Lung microvascular endothelial cell (primary cell): ENCODE data around the gene CEP350. TPM values are rescaled to one million over a fixed set of nuclear protein-coding genes. Genes with fewer than 3 reads are reported as not detected.
"Not testable (repeated sequence)": the region's sequence is repeated elsewhere in the genome, so short reads cannot be mapped to it uniquely, and the experiment has no call there.

ENCODE experiments used
- DNase-seq, 2 donors: peaks; one replicate each; pipeline versions ENCODE4 v3.0.0 to v3.0.0-alpha.2; 2010; ENCODE audit warnings: low read depth in 2 of 2
- total RNA-seq: library from RNA; depleted of rRNA; stranded (reverse); fragments of >200 nt; gene quantifications from 2 replicates; pipeline ENCODE4 v1.2.1, GENCODE V29; 2014

Gene CEP350
- total RNA-seq, 1 donor from 2014 or later = 46.6 TPM

DNA sequence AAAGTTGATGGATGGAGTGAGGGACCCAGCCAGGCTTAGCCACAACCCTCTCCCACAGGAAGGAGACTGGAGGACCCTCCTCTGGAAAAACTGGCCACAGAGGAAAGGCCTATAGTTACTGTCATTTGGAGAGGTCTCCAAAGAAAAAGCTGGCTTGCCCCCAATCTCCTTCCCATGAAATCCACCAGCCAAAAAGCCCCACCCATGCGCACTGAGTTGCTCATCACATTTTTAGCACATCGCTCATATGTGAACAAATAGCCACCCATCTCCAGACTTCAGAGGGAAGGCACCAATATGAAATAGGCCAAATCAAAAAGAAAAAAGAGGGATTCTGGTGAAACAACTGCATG is 163.1 kb downstream of the CEP350 start:
- DNase-seq = peak in 1 of 2 donors; percentile 12

DNA sequence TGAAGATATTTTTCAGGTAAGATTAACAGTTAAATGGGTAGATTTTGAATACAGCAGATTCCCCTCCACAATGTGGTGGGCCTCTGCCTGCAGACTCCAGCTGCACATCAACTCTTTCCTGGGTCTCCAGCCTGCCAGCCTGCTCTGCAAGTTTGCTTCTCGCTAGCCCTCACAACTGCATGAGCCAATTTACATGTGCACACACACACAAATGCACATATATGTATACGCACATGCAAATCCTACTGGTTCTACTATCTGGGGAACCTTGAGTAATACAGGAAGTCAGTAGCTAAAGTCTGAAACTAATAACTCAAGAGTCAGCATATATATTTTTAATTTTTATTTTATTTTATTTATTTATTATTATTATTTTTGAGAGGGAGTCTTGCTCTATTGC is 165.2 kb downstream of the CEP350 start:
- no peak for DNase-seq

DNA sequence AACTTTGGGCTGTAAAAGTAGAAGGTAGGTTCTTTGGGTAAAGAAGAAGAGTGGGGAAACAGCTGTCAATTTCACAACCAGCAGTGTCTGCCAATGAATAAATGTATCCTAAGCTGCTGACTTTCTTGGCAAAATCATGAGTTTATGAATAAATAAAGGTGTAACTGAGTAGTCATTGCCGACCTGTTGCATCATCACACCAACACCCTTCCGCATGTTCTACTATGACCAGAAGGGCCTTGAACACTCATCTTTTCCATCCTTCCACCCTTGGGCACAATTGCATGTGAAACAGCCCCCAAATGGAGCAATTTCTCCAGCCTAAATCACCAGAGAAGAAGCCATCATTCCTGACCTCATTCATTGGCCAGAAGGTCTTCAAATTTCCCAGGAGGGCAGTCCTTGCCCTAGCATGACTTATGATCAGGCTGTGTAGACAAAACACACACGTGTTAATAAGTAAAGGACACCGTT is 168.9 kb downstream of the CEP350 start:
- no peak for DNase-seq

DNA sequence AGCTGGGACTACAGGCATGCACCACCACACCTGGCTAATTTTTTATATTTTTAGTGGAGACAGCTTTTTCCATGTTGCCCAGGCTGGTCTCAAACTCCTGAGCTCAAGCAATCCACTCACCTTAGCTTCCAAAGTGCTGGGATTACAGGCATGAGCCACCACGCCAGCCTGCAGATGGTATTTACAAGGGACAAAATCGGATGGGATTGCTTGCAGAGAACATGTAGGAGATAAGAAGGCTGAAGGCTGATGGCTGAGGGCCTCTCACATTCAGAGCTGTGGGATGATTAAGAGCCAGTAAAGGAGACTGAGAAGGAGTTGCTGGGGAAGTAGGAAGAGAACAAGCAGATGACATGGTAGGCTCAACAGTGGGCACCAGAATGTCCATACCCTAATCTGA is 176.0 kb downstream of the CEP350 start:
- DNase-seq = no peak

DNA sequence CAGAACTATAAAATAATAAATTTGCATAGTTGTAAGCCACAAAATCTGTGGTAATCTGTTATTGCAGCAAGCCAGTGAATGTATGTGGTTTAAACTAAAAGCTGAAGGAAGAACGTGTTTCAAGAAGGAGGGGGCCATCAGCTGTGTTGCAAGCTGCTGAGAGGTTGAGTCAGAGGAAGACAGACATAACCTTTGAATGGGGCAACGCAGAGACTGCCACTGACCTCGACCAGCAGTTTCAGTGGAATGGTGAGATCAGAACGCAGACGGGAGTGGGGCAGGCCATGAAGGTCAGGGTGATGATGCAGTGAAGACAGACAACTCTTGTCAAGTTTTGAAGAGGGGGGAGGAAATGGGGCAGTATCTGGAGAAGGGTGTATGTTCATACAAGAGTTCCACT is 176.9 kb downstream of the CEP350 start:
- DNase-seq = peak in 1 of 2 donors; percentile 86

DNA sequence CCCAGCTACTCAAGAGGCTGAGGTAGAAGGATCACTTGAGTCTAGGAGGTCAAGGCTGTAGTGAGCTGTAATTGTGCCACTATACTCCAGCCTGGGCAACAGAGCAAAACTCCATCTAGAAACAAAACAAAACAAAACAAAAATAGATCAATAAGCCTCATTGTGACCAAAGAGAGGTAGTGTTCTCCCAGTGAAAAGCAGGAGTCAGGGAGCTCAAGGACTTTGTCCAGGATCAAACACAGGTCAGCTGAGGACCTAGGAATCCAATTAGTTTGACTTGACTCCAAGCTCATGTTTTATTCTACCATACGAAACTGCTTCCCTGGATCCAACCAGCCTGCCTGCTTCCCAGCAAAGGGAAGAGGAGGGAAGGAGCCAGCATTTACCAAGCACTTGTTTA is 178.6 kb downstream of the CEP350 start:
- no peak for DNase-seq

DNA sequence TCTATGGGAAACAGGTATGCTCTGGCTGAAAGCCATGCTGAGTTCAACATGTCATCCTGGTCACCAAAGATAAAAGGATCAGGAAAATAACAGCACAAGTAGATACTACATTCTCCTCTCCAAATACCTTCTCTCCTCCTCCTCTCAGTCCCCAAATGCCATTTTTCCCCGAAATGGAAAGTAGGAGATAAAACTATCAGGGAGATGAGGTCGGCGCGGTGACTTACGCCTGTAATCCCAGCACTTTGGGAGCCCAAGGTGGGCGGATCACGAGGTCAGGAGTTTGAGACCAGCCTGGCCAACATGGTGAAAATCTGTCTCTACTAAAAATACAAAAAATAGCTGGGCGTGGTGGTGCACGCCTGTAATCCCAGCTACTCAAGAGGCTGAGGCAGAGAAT is 179.1 kb downstream of the CEP350 start:
- not testable (repeated sequence) for DNase-seq

DNA sequence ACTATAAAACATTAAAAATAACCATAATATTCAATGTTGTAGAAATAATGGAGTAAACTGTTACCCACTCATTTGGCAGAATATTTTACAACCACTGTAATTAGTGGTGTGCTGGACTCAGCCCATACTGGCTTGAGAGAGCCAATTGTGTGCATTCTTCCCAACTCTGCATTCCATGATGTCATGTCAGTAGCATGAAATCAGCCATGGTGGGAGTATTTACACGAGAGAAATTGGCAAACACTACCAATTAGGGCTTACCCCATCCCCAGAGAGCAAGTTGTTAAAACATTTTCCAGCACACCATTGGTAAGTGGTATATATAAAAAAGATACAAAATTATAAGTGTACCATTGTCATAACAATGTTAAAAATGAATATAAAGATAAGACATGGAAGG is 180.9 kb downstream of the CEP350 start:
- DNase-seq = no peak

DNA sequence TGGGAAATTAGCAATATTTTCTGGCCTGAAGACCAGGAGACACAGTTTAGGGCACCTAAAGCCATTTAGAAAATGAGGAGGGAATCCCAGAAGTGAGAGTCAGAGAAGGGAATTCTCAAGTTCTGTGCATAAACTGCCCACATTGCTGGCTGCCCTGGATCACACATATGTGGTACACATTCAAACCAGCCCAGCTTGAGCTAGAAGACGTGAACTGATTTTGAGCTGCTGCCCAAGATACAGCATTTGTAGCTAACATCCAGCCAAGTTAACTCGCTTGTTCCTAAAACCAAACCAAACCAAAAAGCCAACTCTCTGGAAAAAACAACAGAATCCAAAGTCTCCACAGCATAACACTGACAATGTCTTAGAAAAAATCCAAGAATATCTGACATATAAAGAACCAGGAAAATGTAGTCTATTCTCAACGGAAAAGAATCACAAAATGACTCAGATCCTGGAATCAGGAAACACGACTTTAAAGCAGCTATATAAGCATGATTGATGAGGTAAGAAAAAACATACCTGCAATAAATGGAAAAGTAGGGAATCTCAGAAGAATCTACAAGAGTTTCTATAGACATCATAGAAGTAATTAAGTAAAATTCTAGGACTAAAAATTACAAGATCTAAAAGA is 181.8 kb downstream of the CEP350 start:
- DNase-seq = peak in 1 of 2 donors; percentile 82

DNA sequence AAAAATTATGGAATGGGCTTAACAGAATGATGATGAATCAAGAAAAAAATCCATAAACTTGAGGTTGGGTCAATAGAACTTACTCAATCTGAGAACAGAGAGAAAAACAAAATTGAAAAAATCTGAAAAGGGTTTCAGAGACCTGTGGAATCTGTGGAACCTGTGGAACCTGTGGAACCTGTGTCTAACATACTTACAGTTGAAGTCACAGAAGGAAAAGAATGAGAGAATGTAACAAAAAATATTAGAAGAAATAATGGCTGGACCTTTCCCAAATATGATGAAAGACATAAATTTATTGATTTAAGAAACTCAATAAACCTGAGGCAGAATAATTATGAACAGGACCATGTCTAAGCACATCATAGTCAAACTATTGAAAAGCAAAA is 182.4 kb downstream of the CEP350 start:
- no peak for DNase-seq

DNA sequence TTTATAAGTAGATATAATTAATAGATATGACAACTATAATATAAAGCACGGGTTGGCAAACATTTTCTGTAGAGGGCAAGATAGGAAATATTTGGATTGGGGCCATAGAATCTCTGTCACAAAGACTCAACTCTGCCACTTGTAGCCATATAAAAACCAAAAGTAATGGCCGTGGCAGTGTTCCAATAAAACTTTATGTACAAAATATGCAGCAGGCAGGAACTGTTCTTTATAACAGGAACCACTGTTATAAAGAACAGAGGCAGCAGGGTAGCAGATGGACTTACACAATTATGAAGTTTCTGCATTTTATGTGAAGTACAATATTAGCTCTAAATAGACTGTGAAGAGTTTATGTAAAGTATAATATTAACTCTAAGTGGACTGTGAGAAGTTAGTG is 183.2 kb downstream of the CEP350 start:
- DNase-seq = peak in 1 of 2 donors; percentile 28

DNA sequence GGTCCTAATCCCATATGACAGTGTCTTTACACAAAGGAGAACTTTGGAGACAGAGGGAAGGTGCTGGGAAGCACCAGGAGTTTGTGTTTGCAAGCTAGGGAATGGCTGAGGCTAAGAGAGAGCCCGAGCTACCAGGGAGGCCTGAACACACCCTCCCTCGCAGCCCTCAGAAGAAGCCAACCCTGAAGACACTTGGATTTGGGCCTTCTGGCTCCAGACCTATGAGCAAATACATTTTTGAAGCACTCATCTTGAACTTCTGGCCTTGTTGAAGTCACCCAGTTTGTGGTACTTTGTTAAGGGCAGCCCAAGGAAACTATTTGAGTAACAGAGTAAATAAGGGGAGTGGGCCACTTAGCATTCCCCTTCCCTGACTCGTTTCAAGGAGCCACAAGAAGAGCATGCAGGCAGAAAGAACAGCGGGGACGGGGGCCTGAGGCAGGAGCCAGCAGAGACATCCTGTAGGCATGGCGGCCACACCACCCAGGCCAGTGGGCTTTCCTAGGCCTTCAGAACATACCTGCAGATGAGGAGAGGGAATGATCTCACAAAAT is 186.8 kb downstream of the CEP350 start:
- no peak for DNase-seq

DNA sequence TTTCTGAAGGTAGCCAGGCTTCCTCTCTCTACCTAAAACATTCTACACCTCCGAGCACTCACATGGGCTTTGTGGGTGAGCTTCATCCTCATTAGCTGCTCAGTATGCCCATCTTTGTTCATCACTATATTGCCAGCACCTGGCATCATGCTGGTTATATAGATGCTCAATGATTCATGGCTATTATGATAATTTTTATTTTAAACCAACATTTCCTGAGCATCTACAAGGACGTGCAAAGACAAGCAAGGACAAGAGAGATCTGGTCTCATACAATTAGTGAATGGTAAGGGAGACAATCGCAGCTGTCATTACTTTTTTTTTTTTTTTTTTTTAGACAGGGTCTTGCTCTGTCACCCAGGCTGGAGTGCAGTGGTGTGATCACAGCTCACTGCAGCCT is 188.7 kb downstream of the CEP350 start:
- no peak for DNase-seq

DNA sequence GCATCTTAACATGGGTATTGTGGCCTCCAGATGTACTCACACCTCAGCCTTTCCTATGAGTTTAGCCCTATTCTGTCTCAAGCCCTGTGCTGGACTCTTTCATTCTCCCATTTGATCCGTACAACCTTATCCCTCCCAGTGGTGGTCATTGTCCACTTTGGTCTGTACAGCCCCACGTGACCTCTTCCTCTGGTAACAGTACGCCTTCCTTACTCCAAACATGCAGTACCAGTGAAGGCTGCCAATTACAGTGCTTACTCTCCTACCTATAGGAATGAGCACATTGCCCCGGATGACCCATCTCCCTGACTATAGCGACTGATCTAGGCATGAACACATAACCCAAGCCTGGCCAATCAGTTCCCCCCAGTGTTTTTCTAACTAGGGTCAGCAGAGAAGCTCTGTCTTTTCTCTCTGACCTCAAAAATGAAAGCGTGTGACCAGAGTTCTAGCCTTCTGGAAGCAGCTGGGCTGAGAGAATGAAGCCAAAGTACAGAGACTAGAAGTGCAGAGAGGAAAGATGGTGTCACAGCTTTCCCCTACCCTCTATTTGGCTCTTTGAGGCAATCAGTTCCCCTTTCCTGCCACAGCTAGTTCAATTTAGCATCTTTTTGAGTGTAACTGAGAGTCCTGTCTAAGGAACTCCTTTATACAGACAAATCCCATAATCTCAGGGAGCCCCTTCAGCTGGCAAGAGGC is 190.2 kb downstream of the CEP350 start:
- DNase-seq = no peak

DNA sequence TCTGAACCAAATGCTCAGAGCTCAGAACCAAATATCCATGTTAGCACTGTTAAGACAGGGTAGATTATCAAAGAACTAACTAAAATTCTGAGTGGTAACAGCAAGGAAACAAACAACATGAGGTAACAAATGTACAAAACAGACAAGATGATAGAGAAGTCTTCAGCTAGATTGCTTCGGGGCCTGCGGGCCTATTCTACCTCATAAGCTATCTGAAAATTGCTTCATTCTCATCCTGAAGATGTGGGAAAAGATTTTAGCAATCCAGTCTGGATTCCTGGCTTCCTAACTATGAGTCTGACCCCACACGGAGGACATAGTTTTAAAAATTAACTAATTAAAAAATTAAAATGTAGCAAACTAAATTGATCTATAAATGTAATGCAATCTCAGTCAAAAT is 190.8 kb downstream of the CEP350 start:
- no peak for DNase-seq

DNA sequence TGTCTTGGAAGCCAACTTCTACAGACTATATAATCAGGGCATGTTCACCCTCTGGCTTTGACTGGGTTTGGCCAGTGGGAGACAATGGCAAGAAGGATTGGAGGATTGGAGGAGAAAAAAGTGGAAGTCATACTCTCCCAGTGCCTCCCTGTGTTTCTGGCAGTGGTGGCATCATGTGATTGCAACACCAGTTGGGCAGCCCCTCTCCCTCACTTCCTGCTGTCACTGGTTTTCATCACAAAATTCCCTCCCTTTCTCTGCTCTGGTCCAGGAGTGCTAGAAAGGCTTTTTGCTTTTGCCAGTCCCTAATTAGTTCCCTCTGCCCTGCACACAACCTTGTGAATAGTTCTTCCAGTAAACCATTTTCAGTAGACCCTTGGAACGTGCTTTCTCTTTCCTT is 196.4 kb downstream of the CEP350 start:
- DNase-seq = peak; percentile 32 to 87

DNA sequence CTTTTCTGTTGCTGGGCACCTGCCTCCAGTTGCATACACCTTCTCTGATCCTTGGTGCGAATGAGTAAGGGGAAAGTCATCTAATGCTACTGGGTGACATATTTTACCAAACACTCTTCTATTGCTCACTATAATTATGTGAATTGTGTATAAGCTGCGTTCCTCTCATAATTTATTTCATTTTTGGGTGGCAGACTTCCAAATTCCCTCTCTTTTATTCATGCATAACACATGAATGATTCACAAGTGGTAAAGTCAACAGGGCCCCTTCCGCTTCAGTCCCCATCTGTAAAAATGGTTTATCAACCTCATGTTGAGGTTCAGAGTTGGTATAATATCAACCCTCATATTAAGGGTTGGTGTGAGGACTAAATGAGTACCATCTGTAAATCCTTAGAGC is 196.9 kb downstream of the CEP350 start:
- peak; percentile 90 to 92 for DNase-seq

DNA sequence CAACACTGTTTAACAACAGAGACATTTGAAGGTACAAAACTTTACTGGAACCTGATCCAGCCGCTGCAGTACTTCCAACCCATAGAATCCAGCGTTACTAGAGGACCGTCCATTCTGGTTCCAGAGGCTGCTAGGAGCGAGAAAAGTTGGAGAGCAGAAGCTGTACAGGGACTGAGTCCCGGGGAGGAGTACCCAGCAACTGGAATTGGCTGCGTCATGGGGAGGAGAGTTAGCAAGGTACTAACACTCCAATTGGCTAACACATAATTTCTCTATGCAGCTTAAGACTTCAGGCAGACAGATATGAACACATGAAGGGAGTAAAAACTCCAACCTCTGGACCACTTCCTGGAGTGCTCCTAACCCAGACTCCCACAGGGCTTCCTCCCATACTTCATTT is 198.0 kb downstream of the CEP350 start:
- DNase-seq = no peak

DNA sequence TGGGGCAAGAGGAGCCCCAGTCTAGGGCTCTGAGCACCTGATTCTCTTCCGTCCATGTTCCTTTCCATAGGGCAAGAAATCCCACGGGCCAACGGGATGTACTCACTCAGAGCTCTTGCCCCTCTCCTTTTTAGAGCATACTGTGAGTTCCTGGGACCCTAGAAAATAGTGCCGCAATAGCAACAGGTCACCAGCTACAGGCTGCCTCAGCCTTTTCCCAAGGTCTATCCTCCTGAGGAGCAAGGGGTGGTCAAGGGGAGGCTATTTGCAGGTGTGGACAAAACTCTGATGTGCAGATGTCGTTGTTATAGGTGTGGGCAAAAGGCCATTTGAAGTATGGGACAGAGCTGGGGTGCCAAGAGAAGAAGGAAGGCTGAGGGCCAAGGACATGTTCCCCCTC is 198.4 kb downstream of the CEP350 start:
- DNase-seq = no peak

DNA sequence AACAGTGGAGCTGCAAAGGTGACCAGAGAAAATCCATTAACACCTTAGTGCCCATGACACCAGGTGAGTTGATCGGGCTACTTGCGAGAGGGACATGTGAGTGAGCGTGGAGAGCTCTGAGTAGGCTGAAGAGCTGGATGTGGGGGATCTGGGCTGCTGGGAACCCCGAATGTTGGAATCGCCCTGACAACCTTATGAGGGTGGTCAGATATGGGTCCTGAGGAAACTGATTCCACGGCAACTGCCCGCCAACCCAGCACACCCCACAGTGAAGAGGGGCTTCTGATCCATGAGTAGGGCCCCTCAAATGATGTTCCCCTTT is 199.4 kb downstream of the CEP350 start:
- DNase-seq = no peak

DNA sequence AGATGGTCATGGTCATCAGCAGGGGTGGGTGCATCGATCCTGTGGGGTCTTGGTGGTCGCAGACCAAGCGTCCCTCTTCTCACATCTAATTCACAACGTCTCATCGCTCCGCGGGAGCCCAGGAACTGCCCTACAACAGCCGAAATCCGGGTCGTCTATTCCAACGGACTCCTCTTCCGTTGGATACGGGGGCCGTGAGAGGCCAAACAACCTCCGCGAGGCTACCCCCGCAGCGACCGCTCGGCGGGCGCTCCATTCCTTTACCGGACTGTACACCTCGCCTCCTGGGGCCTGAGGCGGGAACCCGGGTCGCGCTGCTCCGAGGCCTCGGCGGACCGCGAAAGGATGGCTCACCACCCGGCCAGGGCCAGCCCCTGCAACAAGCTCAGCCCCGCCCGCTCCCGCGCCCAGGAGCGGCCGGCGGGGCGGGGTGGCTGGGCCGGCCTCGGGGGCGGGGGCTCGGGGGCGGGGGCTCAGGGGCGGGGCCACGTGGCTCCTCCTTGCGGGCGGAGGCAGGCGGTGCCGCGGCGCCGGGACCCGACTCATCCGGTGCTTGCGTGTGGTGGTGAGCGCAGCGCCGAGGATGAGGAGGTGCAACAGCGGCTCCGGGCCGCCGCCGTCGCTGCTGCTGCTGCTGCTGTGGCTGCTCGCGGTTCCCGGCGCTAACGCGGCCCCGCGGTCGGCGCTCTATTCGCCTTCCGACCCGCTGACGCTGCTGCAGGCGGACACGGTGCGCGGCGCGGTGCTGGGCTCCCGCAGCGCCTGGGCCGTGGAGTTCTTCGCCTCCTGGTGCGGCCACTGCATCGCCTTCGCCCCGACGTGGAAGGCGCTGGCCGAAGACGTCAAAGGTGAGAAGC is 199.9 kb downstream of the CEP350 start, which contains the start of gene QSOX1:
Gene QSOX1 (plus strand): TSS at position 545 of the 857 bp plus-strand sequence. CDS start 39 bp downstream, at position 584.
- peak; percentile 93 for DNase-seq

DNA sequence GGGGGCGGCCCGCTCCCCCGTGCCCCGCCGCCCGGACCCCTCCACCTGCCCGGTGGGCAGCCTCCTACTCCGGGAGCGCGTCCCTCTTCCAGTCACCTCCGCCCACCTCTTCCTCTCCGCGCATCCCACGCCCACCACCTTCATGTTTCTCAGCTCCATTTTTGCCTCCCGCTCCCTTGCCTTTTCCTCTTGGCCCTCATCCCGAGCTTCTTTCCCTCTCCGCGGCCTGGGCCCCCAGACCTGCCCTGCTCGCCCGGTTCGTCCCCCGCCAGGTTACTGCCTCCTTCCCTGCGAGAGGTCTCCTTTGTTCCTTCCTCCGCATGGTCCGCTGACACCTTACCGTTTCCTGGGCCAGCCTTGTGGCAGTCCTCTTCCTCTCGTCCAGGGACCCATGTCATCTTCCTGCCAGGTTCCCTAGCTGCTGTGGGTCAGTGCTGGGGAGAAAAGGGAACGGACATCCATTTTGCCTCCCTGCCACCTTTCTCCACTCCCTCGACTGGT is 200.6 kb downstream of the CEP350 start:
- peak; percentile 18 to 31 for DNase-seq
